DMS53 treated with DMSO at 0.1 percent for 48 hours (cell line): ENCODE data around the gene OR4F15.

ENCODE experiments used
- DNase-seq: peaks from one replicate; lab custom pipeline; 2025; ENCODE audit not compliant: unreplicated experiment; lab: John Stamatoyannopoulos, UW

The OR4F15 gene

DNA sequence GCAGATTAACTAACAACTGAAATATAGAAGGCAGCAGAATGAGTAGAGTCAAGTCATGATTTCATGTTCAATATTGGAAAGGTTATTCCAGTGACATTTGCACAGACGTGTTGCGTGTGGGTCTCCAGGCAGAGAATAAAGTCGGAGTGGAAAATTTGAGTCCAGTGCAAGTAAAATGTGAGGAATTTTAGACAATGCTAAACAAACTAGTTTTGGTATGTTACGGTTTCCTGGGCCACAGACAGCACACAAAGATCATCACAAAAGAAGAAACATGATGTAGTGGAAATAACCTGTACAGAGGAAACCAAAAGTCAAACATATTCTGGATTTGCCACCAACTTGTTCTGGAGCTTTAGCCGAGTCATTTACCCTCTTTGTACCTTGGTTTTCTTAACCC is 8.3 kb upstream of the OR4F15 start:
- no peak for DNase-seq

DNA sequence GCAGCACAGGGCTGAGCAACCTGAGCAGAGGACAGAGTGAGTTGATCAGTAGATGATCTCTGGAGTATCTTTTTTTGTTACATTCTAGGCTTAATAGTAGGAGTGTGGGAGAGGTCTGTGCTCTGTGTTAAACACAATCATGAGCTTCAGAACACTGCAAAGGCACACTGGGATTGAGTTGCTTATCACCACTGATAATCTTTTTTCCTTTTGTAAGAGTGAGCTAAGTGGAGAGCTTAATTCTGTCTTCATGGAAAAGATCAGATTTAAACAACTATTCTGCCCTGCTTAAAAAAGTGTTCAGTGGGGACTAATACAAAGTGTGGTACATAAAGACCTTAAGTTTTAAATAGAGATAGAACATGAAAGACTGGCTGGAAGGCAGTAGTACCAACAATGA is 7.6 kb upstream of the OR4F15 start:
- no peak for DNase-seq

DNA sequence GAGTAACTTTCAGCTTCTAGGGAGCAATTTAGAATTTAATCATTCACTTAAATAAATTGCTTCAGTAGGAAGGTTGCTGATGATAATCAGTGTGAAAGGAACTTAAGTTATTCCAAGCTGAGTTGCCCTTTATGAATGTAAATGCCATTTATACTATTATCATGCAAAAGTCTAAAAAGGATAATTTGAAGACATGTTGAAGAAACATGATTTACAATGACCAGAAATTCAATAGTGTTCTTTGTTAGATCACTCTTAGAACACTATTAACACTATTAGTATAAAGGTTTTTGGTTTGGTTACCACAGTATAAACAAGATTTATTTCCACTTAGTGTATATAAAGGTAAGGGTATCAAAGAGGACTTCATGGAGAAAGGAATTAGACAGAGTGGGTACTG is 7.1 kb upstream of the OR4F15 start:
- DNase-seq = no peak

DNA sequence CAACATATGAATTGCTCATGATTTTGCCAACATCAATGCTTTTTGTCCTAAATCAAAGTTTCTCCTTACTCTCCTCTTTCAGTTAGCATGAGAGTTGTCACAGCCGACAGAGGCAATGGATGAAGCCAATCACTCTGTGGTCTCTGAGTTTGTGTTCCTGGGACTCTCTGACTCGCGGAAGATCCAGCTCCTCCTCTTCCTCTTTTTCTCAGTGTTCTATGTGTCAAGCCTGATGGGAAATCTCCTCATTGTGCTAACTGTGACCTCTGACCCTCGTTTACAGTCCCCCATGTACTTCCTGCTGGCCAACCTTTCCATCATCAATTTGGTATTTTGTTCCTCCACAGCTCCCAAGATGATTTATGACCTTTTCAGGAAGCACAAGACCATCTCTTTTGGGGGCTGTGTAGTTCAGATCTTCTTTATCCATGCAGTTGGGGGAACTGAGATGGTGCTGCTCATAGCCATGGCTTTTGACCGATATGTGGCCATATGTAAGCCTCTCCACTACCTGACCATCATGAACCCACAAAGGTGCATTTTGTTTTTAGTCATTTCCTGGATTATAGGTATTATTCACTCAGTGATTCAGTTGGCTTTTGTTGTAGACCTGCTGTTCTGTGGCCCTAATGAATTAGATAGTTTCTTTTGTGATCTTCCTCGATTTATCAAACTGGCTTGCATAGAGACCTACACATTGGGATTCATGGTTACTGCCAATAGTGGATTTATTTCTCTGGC is 6.2 kb upstream of the OR4F15 start:
- no peak for DNase-seq

DNA sequence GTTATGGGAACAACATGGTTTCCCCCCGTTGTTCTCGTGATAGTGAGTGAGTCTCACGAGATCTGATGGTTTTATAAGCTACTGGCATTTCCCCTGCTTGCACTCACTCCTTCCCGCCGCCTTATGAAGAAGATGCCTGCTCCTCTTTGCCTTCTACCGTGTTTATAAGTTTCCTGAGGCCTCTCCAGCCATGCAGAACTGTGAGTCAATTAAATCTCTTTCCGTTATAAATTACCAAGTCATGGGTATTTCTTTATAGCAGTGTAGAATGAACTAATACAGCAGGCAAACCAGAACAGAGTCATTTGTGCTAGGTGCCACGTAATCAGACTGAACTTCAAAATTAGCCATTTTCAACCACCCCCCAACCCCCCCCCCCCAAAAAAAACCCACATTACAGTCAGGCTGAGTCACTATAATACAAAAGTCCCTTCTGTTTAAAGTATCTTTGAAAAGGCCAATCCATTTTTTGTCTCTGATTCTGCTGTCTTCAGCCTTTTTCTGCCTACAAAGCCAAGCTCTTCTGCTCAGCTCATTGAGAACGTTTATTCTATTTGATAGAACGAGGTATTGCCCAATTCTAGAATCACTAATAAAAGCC is 4.6 kb upstream of the OR4F15 start:
- no peak for DNase-seq

DNA sequence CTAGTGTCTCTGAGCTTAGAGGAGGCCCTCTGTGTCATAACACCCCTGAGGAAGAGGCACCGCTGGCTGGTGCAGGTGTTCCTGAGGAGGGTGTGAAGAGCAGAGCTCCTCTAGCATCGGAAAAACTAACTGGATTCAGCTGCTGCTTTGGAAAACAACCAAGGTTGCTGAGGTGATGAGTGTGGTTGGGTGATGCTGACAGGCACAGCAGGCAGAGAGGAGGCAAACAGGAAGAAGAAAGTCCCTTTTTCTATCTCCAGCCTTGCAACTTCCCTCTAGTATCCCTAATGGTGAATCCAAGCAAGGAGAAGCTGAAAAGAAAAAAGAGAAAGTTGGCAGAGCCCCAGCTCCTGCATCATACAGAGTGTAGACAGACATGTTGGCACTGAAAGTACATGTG is 3.8 kb upstream of the OR4F15 start:
- no peak for DNase-seq

DNA sequence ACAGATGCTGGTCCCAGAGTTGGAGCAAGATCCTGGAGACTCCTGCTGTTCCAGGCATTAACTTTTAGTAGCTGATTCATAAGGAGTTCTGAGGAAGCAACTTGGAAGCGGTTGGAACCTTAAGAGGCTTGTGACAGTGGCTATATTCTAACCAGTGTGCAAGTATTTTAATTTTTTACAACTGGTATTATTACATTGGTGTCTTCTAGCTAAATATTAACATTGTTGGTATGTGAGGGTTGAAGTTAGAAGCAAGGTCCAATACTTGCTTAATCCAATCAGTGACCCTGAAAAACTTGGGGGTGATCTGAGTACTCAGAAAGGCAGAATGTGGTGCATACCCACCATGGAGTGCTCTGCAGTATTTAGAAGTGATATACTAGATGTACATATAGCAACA is 1.5 kb upstream of the OR4F15 start:
- DNase-seq = no peak

DNA sequence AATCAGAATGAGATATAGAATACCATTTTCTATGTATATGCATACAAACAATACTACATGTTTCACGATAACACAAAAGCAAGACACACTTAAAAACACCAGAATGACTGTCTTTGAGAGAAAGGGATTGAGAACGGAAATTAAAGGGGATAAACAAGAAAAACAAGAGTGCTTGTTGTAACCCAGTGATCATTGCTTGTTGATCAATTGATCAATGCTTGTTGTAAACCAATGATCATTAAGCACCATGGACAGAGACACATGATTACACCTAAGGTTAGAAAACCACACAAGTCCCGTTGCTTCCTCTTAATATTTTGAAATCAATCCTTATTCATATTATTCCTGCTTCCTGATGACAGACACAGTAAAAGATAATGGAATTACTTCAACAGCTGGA is 1.1 kb upstream of the OR4F15 start:
- DNase-seq = no peak

DNA sequence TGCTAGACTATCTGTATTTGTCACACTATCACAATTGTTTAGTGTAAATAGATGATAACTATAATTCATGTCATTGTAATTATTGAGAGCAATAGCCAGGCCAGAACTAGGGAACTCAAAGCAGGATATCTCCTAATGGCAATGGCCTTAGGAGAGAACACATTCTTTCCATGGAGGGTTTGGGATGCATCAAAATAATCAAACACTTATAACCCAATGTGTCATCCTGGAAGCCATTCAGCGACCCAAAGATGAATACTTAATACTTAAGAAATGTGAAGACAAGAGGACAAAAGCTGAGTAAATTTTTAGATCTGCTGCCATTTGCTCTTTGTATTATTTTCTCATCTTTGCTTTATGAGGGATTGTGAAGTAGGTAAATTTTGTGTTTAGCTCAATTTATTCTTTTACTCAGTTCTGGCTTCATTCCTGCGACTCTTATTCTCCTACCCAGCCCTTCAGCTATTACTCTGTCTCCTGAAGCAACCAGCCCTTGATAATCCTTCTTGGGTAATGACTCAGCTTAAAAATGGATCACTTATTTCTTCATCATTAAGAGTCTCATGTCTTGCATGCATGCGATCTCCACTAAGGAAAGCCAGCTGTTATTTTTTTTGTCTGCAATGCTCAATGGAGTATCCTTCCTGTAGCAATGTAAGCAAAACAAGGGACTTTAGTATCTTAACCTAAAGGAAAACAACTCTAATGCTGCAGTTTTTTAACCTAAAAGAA is 2.0 kb downstream of the OR4F15 start:
- DNase-seq = no peak

DNA sequence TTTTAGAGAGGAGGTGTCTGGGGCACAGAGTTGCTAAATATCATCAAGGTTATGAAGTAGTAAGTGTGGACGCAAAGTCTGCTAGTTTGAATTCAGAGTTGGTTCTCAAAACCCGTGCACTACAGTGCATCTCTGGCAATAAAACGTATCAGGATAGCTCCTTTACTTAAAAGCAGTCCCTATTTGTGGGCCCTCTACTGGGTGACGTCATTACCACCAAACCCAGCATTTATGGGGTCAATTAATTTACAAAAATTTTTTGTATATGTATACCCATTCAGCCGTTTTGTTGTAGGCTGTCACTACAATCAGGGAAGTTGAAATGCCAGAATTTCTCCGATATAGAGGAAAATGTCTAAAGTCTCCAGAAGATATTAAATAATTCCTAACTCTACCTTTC is 8.8 kb downstream of the OR4F15 start:
- DNase-seq = no peak

DNA sequence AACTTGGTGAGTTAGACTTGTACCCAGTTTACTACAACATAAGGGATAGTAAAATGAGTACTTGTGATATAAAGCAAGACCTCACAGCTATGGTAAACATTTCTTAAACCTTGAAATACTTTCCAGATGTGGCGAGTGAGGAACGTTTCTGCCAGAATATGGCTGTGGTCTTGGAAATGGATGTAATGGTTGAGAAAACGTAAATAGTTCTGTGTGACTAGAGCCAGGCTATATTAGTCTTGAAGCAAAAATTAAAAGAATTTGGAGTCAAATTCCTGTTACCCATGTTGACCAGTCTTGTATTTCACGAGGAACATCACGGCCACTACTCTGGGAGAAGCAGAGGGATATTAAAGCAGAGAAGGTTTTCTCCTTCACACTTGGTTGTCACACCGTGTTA is 15.3 kb downstream of the OR4F15 start:
- no peak for DNase-seq

DNA sequence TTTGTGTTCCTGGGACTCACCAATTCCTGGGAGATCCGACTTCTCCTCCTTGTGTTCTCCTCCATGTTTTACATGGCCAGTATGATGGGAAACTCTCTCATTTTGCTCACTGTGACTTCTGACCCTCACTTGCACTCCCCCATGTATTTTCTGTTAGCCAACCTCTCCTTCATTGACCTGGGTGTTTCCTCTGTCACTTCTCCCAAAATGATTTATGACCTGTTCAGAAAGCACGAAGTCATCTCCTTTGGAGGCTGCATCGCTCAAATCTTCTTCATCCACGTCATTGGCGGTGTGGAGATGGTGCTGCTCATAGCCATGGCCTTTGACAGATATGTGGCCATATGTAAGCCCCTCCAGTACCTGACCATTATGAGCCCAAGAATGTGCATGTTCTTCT is 16.8 kb downstream of the OR4F15 start:
- DNase-seq = no peak

DNA sequence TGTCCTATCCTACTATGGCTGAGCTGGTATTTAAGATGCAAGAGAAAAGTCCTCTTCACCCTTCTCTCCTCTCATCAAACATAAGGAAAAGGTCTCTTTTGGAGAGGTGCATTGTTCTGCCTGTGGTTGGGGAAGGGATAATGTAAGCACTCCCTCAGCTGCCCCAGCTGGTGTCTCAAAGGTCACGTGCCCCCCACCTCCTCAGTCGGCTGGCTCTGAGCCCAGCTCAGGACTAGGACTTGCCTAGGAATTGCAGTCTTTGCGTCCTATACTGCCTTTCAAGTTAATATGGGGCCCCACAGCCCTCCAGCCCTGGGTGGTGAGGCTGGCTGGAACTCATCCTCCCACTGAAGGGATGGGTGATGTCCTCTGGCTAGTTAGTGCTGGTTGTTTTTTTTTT is 29.7 kb downstream of the OR4F15 start:
- no peak for DNase-seq

DNA sequence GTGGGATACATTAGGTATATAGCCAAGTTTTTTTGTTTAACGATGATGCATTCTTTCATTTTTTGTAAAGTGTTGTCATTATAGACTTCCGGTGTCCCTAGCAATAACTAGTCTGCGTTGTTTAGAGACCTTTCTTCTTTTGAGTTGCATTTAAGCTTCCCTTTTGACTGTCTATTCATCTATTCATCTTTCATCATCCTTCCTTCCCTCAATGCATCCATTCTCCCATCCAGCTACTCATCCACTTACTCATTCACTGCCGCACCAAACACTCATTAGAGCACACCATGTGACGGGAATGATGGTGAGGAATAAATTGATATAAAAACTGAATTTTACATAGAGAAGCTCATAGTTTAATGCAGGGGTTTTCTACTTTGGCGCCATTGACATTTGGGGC is 32.9 kb downstream of the OR4F15 start:
- no peak for DNase-seq

DNA sequence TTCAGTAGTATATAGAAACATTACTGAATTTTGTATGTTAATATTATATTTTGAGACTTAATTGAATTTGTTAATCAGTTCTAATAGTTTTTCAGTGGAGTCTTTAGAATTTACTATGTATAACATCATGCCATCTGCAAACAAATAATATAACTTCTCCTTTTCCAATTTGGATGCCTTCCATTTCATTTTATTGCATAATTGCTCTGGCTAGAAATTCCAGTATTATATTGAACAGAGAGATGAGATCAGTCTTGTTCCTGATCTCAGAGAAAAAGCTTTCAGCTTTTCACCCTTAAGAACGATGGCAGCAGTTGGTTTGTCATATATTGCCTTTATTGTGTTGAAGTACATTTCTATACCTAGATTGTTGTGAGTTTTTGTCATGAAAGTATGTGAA is 40.4 kb downstream of the OR4F15 start:
- no peak for DNase-seq
